ENCODE measurements around the gene C1orf141. TPM values are rescaled to one million over a fixed set of nuclear protein-coding genes. Genes with fewer than 3 reads are reported as not detected.

Gene C1orf141
- total and polyA plus RNA-seq, 2 of the 8 experiments (the other 6 are each of a cell fraction or from before 2014, with no cell fraction given): not detected

DNA sequence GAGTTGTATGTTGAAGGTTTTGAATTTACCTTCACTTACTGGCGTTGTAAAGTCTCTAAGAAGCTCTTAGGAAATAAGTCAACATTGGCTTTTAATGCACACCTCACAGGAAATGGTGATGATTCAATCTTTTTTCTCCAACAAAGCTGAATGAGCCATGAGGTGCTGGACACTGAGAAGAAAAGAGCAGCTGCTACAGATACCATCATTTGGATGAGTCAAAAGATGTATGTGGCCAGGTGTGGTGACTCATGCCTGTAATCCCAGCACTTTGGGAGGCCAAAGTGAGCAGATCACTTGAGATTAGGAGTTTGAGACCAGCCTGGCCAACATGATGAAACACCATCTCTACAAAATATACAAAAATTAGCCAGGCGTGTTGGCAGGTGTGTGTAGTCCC lies 28.2 kb upstream of the C1orf141 start:
- H3K23ac ChIP-seq (ENCODE audit: insufficient read length): no peak overlapping the region
- 83% methylated on average over 2 of the region's 2 CpGs; no CpG with 5 or more reads in 1 of the 2 experiments for WGBS, 2 experiments (ENCODE audit: extremely low coverage in 1 of 2, insufficient coverage in 1 of 2, insufficient read length in 1 of 2, insufficient replicate concordance in 2 of 2, low coverage in 1 of 2, low lambda C conversion rate in 2 of 2, missing lambda C conversion rate in 1 of 2)
- H3K9ac ChIP-seq (replicated peaks in 1 of 4; ENCODE audit: extremely low read depth in 1 of 4, low read depth in 3 of 4, low read length in 3 of 4): no peak overlapping the region
- TF ChIP-seq KDM4A (IDR thresholded peaks at IDR 0.05; ENCODE audit: low read depth, low read length, severe bottlenecking): no peak
- TF ChIP-seq RXRA (IDR thresholded peaks at IDR 0.05; ENCODE audit: insufficient read depth, low read depth, low read length): no peak
- TF ChIP-seq RNF2 (IDR thresholded peaks at IDR 0.05; ENCODE audit: borderline replicate concordance, low read depth, low read length, missing control alignments, poor library complexity, severe bottlenecking): no peak
- TF ChIP-seq EP300 (IDR thresholded peaks at IDR 0.05; ENCODE audit: borderline replicate concordance in 1 of 2, low read depth in 2 of 2, low read length in 2 of 2): no peak
- TF ChIP-seq TAF7 (optimal IDR thresholded peaks at IDR 0.05; ENCODE audit: borderline replicate concordance, low read depth, low read length): no peak
- TF ChIP-seq EGR1 (IDR thresholded peaks at IDR 0.05; ENCODE audit: borderline replicate concordance, low read depth, low read length): no peak
- TF ChIP-seq SP1 (IDR thresholded peaks at IDR 0.05; ENCODE audit: low read depth, low read length): no peak
- no peak for TF ChIP-seq NRF1 (IDR thresholded peaks at IDR 0.05; ENCODE audit: low read depth, low read length)
- TF ChIP-seq SUZ12 (IDR thresholded peaks at IDR 0.05; ENCODE audit: low read length): no peak
- TF ChIP-seq BCL11A (IDR thresholded peaks at IDR 0.05; ENCODE audit: low read depth in 2 of 2, low read length in 2 of 2): no peak
- TF ChIP-seq BACH1 (IDR thresholded peaks at IDR 0.05; ENCODE audit: low read length): no peak
- H3K14ac ChIP-seq (ENCODE audit: insufficient read length): no peak overlapping the region
- POLR2A ChIA-PET (ENCODE audit: partially characterized antibody): no interaction called here
- H3K36me3 ChIP-seq (ENCODE audit: control insufficient read depth in 2 of 4, insufficient read depth in 4 of 4, low read length in 3 of 4): no peaks in the 10 kb centered on the region
- peak overlapping the region; percentile 84; the same call in 1 of the 2 replicates for H2AFZ ChIP-seq (ENCODE audit: low read length)
- no peaks in the 10 kb centered on the region for H3K79me2 ChIP-seq (ENCODE audit: control insufficient read depth in 1 of 2, insufficient read depth in 2 of 2, low read length in 2 of 2)
- H4K91ac ChIP-seq (replicated peaks; ENCODE audit: insufficient read length, low read length): no peak overlapping the region
- no peak overlapping the region for H3K56ac ChIP-seq (replicated peaks; ENCODE audit: insufficient read length, low read depth, low read length)
- no peaks in the 10 kb centered on the region for H3K27me3 ChIP-seq (replicated peaks in 1 of 4; ENCODE audit: control insufficient read depth in 3 of 4, extremely low read depth in 1 of 4, insufficient read depth in 3 of 4, low read length in 3 of 4)
- no peak overlapping the region for H2BK15ac ChIP-seq (ENCODE audit: low read length)
- no peak overlapping the region for H3K4ac ChIP-seq (replicated peaks; ENCODE audit: insufficient read length, low read depth, low read length)
- no peak overlapping the region for H3K18ac ChIP-seq (ENCODE audit: extremely low read depth, low read length)
- H2AK5ac ChIP-seq (ENCODE audit: low read depth, low read length): no peak overlapping the region
- no peaks in the 10 kb centered on the region for H4K20me1 ChIP-seq (replicated peaks in 1 of 2; ENCODE audit: control insufficient read depth in 1 of 2, insufficient read depth in 2 of 2, low read length in 2 of 2)
- H2BK120ac ChIP-seq (replicated peaks; ENCODE audit: low read depth, low read length): no peak overlapping the region
- H2BK20ac ChIP-seq (ENCODE audit: low read length): no peak overlapping the region
- no peak overlapping the region for H3K4me2 ChIP-seq (ENCODE audit: insufficient read depth in 1 of 2, low read depth in 2 of 2, low read length in 2 of 2)
- no peak overlapping the region for H4K5ac ChIP-seq (ENCODE audit: insufficient read length, low read depth, low read length)
- no peak for DNase-seq (ENCODE audit: low read depth in 1 of 2, low spot score in 2 of 2)
- no peaks in the 10 kb centered on the region for H3K4me1 ChIP-seq (replicated peaks in 1 of 4; ENCODE audit: control insufficient read depth in 3 of 4, insufficient read depth in 4 of 4, low read length in 3 of 4)
- H2BK12ac ChIP-seq (ENCODE audit: low read depth, low read length): no peak overlapping the region
- no peak overlapping the region for H4K8ac ChIP-seq (ENCODE audit: extremely low read depth, insufficient read depth, low read length)
- H3K27ac ChIP-seq (ENCODE audit: low read depth, low read length): no peak overlapping the region
- H3K23me2 ChIP-seq (ENCODE audit: low read depth, low read length): no peaks in the 10 kb centered on the region
- no peak overlapping the region for H3K4me3 ChIP-seq (ENCODE audit: extremely low read depth in 1 of 4, insufficient read depth in 2 of 4, low read depth in 3 of 4, low read length in 4 of 4)
- FAIRE-seq: no peak
- H2BK5ac ChIP-seq (ENCODE audit: low read depth, low read length): no peak overlapping the region
- H3K79me1 ChIP-seq (ENCODE audit: low read depth, low read length): no peaks in the 10 kb centered on the region
- H3K9me3 ChIP-seq (ENCODE audit: insufficient read depth in 2 of 2, low read depth in 1 of 2, low read length in 1 of 2): no peaks in the 10 kb centered on the region
- CTCF ChIA-PET (ENCODE audit: partially characterized antibody): interaction anchor here (0.6 to 9.5 kb wide), 3 partner anchors 14 to 275 kb away, joined by 3 to 98 read pairs (median 14); no protein-coding TSS in a partner anchor

All from H1 (cell line).